ENCODE measurements around the gene CELF2. TPM values are rescaled to one million over a fixed set of nuclear protein-coding genes. Genes with fewer than 3 reads are reported as not detected.

The CELF2 gene
- total RNA-seq, 4 donors from 2014 or later: 27.0 to 44.1 (median 31.3) TPM

DNA sequence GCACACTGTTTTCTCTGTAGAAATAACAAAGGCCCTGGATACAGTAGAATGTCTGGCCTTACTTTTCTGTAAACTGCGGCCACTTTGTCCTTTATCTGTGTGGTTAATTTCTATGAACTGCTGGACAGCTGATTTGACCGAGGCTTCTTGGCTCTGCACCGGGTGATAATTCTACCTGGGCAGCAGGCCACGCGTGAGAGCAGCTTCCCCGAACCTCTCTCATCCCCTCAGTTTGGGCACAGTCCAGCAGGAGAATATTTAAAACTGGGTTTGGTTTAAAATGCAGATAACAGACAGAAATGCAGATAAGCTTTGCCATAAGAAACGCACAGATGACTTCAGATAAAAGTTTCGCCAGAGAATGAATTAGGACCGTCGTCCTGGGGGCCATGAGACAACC lies 81.0 kb downstream of the CELF2 start:
- no peak for DNase-seq
- TF ChIP-seq POLR2AphosphoS5 (IDR thresholded peaks at IDR 0.05): no peak
- TF ChIP-seq CTCF (IDR thresholded peaks at IDR 0.05): no peak
- TF ChIP-seq POLR2A (IDR thresholded peaks at IDR 0.05): no peak
- TF ChIP-seq EP300 (IDR thresholded peaks at IDR 0.05; ENCODE audit: low read depth): no peak
- Histone ChIP-seq H3K27ac (no peak overlapping the region), H3K4me3 (no peak overlapping the region), H3K9me3 (no peaks in the 10 kb centered on the region), H3K36me3 (no peaks in the 10 kb centered on the region), H3K4me1 (peaks cover 0 to 3% (median 0%) of the 10 kb centered on the region in 4 donors), H3K27me3 (no peaks in the 10 kb centered on the region)
- WGBS, 2 donors (ENCODE audit: low coverage in 1 of 2): 79 to 88% methylated on average over 9 to 10 of the region's 10 CpGs
- in situ Hi-C loops (cut with MboI; ENCODE audit: low pct_ligation_motif_present in 1 of 4, low pct_unique_long_range_greater_than_20kb in 1 of 4, low sequenced_read_pairs in 3 of 4) (no loop called here), intact Hi-C loops (cut with DNase I; ENCODE audit: low total_unique reads) (no loop called here)

GRCh38 chr10:11104772-11105675 lies 87.4 kb downstream of the CELF2 start:
- 76 to 80% methylated on average over 2 to 9 of the region's 9 CpGs for WGBS, 2 donors (ENCODE audit: low coverage in 1 of 2)
- Histone ChIP-seq H3K4me3 (no peak overlapping the region), H3K27me3 (no peaks in the 10 kb centered on the region), H3K4me1 (no peaks in the 10 kb centered on the region), H3K9me3 (no peaks in the 10 kb centered on the region), H3K27ac (no peak overlapping the region), H3K36me3 (no peaks in the 10 kb centered on the region)
- no peak for TF ChIP-seq POLR2A (IDR thresholded peaks at IDR 0.05)
- intact Hi-C loops (cut with DNase I; ENCODE audit: low total_unique reads) (no loop called here), in situ Hi-C loops (cut with MboI; ENCODE audit: low pct_ligation_motif_present in 1 of 4, low pct_unique_long_range_greater_than_20kb in 1 of 4, low sequenced_read_pairs in 3 of 4) (no loop called here)
- DNase-seq: no peak

DNA sequence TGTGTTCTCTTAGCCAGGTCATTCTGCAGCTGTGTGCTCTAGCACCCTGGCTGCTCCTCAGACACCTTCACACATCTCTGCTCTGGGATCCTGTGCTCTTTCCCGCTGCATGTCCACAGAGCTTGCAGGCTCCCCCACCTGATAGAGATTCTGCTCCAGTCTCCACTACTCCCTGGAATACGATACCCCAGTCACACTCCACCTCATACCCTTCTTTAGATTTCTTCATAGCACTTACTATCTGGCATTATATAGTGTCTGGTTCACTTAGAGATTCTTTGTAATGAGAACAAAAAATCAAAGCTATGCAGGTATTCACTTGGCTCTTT lies 88.0 kb downstream of the CELF2 start:
- intact Hi-C loops (cut with DNase I; ENCODE audit: low total_unique reads) (no loop called here), in situ Hi-C loops (cut with MboI; ENCODE audit: low pct_ligation_motif_present in 1 of 4, low pct_unique_long_range_greater_than_20kb in 1 of 4, low sequenced_read_pairs in 3 of 4) (no loop called here)
- H3K4me3 ChIP-seq: no peak overlapping the region
- 93 to 94% methylated on average over 2 of the region's 2 CpGs for WGBS, 2 donors (ENCODE audit: low coverage in 1 of 2)
- no peaks in the 10 kb centered on the region for H3K4me1 ChIP-seq
- H3K27ac ChIP-seq: no peak overlapping the region
- no peaks in the 10 kb centered on the region for H3K9me3 ChIP-seq
- H3K36me3 ChIP-seq: no peaks in the 10 kb centered on the region
- DNase-seq: no peak
- H3K27me3 ChIP-seq: no peaks in the 10 kb centered on the region
- TF ChIP-seq CTCF (IDR thresholded peaks at IDR 0.05) (no peak), EP300 (IDR thresholded peaks at IDR 0.05; ENCODE audit: low read depth) (no peak), POLR2AphosphoS5 (IDR thresholded peaks at IDR 0.05) (no peak), POLR2A (IDR thresholded peaks at IDR 0.05) (no peak)

DNA sequence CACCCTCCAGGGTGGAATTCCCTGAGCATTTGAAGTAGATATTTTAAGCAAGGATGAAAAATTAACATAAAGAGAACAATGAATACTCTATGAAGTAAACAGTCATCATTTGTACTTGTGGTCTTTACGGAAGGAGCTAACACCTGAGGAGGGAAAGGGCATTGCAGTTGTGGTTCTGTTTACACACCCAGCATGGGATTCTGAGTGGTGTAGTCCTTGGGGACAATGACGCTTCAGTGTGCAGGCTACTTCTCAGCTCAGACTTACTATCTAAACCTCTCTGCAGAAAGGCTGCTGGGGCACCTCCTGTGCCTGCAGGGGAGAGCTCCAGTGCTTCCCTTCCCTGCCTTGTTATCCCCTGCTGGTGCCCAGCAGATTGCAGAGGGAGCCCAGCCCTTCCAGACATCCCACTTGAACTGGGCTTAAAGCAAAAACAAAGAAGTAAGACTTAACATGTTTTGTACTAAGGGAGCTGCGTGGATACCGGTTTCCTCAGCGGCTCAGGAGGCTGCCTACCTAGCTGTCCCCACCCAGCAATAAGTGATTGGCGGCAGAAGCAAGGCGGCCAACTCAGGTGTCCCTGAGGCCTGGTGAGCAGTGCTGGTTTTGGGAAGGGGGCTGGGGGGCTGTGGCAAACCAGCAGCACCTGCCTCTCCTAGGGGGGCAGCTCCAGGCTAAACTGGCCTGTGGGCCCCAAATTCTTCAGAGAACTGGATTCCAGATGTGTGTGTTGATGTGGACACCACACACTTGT lies 89.1 kb downstream of the CELF2 start:
- H3K4me1 ChIP-seq: no peaks in the 10 kb centered on the region
- no peak overlapping the region for H3K27ac ChIP-seq
- no peaks in the 10 kb centered on the region for H3K9me3 ChIP-seq
- WGBS, 2 donors (ENCODE audit: low coverage in 1 of 2): 83 to 93% methylated on average over 1 to 7 of the region's 7 CpGs
- no peaks in the 10 kb centered on the region for H3K27me3 ChIP-seq
- no peaks in the 10 kb centered on the region for H3K36me3 ChIP-seq
- TF ChIP-seq CTCF (IDR thresholded peaks at IDR 0.05) (no peak), EP300 (IDR thresholded peaks at IDR 0.05; ENCODE audit: low read depth) (no peak), POLR2A (IDR thresholded peaks at IDR 0.05) (no peak), POLR2AphosphoS5 (IDR thresholded peaks at IDR 0.05) (no peak)
- DNase-seq: no peak
- in situ Hi-C loops (cut with MboI; ENCODE audit: low pct_ligation_motif_present in 1 of 4, low pct_unique_long_range_greater_than_20kb in 1 of 4, low sequenced_read_pairs in 3 of 4) (no loop called here), intact Hi-C loops (cut with DNase I; ENCODE audit: low total_unique reads) (no loop called here)
- H3K4me3 ChIP-seq: no peak overlapping the region
